22Rv1 (cell line): ENCODE results near the gene TPCN2.

Experiments used
- CTCF ChIP-seq: fragments of 450-650 bp; IDR thresholded peaks from 2 replicates; pipeline ENCODE4 v1.5.1; 2017; ENCODE audit warnings: mild to moderate bottlenecking
- ZFX ChIP-seq: fragments of 450-650 bp; IDR thresholded peaks from 2 replicates; pipeline ENCODE4 v1.6.1; 2017; ENCODE audit warnings: antibody characterized with exemption, borderline replicate concordance

GRCh38 chr11:69048031-69048693, 570 bp upstream of the TPCN2 start:
- no peak for TF ChIP-seq CTCF
- no peak for TF ChIP-seq ZFX
